ENCODE data around the gene DLX3. TPM values are rescaled to one million over a fixed set of nuclear protein-coding genes. Genes with fewer than 3 reads are reported as not detected.

DLX3 gene
- total RNA-seq, 2 donors from 2014 or later = 0.36 to 0.68 TPM

DNA sequence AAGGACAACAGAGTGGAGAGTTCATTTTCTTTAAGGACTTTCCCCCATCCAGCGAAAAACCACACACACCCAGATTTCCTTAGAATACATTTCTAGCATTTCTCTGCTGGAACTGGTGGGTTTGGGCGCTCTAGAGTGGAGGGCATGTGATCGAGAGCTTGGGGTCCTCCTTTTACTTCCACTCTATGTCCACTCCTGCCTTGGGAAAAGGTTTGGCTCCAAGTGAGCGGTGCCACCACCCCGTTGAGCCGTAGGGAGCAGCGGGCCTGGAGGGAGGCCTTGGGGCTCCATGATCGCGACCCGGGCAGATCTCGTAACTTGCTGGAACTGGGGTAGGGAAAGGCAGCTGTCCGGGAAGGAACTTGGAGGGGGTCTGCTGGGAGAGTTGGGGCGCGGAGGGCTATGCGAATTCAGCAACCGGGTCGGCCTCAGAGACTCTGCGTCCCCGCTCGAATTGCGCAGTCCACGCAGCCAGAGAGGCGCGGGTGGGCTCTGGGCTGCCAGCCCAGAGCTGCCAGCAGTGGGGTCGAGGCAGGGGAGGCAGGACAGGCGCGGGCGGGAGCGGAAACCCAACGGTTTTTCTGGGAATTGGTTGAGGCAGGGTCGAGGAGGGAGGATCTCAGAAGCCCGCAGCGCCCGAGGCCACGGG, 23.7 kb downstream of the DLX3 start:
- intact Hi-C loops (cut with DNase I) = no loop called here
- TF ChIP-seq, protein P1, sequence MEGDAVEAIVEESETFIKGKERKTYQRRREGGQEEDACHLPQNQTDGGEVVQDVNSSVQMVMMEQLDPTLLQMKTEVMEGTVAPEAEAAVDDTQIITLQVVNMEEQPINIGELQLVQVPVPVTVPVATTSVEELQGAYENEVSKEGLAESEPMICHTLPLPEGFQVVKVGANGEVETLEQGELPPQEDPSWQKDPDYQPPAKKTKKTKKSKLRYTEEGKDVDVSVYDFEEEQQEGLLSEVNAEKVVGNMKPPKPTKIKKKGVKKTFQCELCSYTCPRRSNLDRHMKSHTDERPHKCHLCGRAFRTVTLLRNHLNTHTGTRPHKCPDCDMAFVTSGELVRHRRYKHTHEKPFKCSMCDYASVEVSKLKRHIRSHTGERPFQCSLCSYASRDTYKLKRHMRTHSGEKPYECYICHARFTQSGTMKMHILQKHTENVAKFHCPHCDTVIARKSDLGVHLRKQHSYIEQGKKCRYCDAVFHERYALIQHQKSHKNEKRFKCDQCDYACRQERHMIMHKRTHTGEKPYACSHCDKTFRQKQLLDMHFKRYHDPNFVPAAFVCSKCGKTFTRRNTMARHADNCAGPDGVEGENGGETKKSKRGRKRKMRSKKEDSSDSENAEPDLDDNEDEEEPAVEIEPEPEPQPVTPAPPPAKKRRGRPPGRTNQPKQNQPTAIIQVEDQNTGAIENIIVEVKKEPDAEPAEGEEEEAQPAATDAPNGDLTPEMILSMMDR (IDR thresholded peaks at IDR 0.05) = no peak
- no peak for TF ChIP-seq POLR2AphosphoS5 (IDR thresholded peaks at IDR 0.05)
- no peak for TF ChIP-seq POLR2A (IDR thresholded peaks at IDR 0.05)
- H3K27ac ChIP-seq = no peak overlapping the region
- H3K4me1 ChIP-seq (replicated peaks) = peaks cover 8% of the 10 kb centered on the region
- no peaks in the 10 kb centered on the region for H3K36me3 ChIP-seq
- WGBS = 31% methylated on average over 35 of the region's 35 CpGs
- no peaks in the 10 kb centered on the region for H3K9me3 ChIP-seq
- peaks cover 43% of the 10 kb centered on the region for H3K27me3 ChIP-seq (replicated peaks; ENCODE audit: insufficient read depth)
- no peak for DNase-seq (ENCODE audit: low spot score)
- H3K4me3 ChIP-seq = no peak overlapping the region

DNA sequence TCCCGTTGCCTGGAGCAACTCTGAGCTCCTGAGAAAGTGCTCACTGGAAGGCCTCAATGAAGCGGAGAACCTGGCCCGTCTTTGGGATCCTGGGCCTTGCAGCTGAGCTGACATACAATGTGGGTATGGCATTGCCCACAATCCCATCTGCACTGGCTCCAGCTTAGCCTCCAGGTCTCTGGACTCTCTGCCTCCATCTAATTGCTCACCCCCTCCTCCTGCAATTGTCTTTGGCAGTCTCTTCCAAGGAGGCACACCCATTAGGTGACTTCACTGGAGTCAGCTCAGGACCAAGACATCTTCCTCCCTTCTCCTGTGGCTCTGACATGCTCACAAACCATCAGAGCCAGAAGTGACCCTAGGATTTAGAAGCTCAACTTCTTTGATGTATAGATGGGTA, 24.5 kb downstream of the DLX3 start:
- no peak overlapping the region for H3K4me3 ChIP-seq
- H3K4me1 ChIP-seq (replicated peaks) = peaks cover 8% of the 10 kb centered on the region
- H3K9me3 ChIP-seq = no peaks in the 10 kb centered on the region
- peaks cover 49% of the 10 kb centered on the region for H3K27me3 ChIP-seq (replicated peaks; ENCODE audit: insufficient read depth)
- intact Hi-C loops (cut with DNase I) = no loop called here
- WGBS = 70% methylated on average over 3 of the region's 3 CpGs
- no peak for TF ChIP-seq POLR2AphosphoS5 (IDR thresholded peaks at IDR 0.05)
- TF ChIP-seq POLR2A (IDR thresholded peaks at IDR 0.05) = no peak
- no peaks in the 10 kb centered on the region for H3K36me3 ChIP-seq
- no peak for DNase-seq (ENCODE audit: low spot score)
- no peak overlapping the region for H3K27ac ChIP-seq

DNA sequence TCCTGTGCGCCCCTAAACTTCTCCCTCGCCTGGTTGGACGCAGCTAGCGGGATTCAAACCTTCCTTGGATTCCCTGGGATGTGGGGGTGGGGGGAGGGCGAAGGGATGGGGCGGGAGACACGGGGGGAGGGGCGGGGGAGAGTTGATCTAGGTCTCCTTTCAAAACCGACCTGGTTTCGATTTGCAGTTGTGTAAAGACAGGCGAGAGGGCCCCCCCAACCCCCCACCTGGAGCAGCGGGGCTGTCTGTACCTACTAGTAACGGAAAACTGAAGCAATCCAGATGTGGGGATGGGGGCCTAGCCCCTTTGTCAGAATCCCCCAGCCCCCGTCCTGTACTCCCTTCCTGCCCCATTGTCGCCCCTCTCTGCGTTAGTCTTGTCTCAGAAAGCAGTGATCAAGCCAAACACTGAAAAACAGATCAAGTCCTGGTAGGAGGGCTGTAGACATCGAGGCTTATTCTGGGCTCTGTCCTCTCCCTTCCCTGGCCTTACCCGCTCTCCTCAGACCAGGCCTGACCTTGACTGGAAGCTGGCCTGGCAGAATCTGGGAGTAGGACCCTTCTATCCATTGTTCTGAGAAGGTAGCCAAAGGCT, 25.1 kb downstream of the DLX3 start:
- intact Hi-C loops (cut with DNase I) = no loop called here
- H3K4me3 ChIP-seq = peak overlapping the region in 1 of 2 donors; percentile 33

DNA sequence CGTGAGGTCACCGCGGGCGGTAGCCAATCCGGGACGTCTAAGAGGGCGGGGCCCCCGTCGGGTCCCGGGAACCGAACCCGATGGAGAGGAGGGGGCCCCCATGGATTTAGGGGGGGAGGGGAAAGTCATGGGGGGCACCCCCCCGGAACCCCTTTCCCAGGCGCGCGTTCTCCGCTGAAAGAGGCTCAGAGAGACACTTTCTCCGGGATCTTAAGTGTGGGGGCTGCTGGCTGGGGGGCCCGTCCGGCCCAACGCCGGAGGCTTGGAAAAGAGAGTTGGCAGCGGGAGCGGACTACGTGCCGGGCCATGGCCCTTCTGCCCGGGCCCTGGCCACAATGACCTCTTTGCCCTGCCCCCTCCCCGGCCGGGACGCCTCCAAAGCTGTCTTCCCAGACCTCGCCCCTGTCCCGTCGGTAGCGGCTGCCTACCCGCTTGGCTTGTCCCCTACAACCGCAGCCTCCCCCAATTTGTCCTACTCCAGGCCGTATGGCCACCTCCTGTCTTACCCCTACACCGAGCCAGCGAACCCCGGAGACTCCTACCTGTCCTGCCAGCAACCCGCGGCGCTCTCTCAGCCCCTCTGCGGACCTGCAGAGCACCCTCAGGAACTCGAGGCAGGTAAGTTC, 25.8 kb downstream of the DLX3 start, which contains the start of gene DLX4:
DLX4 (plus strand) TSS at position 57 of the 626 bp plus-strand sequence; CDS start at position 336, 279 bp downstream.
- no peak for DNase-seq (ENCODE audit: low spot score)
- TF ChIP-seq POLR2AphosphoS5 (IDR thresholded peaks at IDR 0.05) (no peak), POLR2A (IDR thresholded peaks at IDR 0.05) (no peak)
- TF ChIP-seq, protein P1 (IDR thresholded peaks at IDR 0.05) = no peak
- peaks cover 8% of the 10 kb centered on the region for H3K4me1 ChIP-seq (replicated peaks)
- H3K27ac ChIP-seq = no peak within 1 kb of the TSS
- peak within 1 kb of the TSS; percentile 18 to 33 for H3K4me3 ChIP-seq
- no peaks in the 10 kb centered on the region for H3K36me3 ChIP-seq
- intact Hi-C loops (cut with DNase I) = no loop called here
- H3K27me3 ChIP-seq (replicated peaks; ENCODE audit: insufficient read depth) = peaks cover 62% of the 10 kb centered on the region
- WGBS = 3% methylated on average over 42 of the region's 45 CpGs
- H3K9me3 ChIP-seq = no peaks in the 10 kb centered on the region

More for the DNA sequence above, 25.1 kb downstream of the DLX3 start:
- DNase-seq (ENCODE audit: low spot score) = no peak
- no peak for TF ChIP-seq POLR2AphosphoS5 (IDR thresholded peaks at IDR 0.05)
- TF ChIP-seq, protein P1 (IDR thresholded peaks at IDR 0.05) = no peak
- no peak for TF ChIP-seq POLR2A (IDR thresholded peaks at IDR 0.05)
- H3K4me1 ChIP-seq (replicated peaks) = peaks cover 8% of the 10 kb centered on the region
- H3K27me3 ChIP-seq (replicated peaks; ENCODE audit: insufficient read depth) = peaks cover 55% of the 10 kb centered on the region
- H3K36me3 ChIP-seq = no peaks in the 10 kb centered on the region
- H3K9me3 ChIP-seq = no peaks in the 10 kb centered on the region
- H3K27ac ChIP-seq = no peak overlapping the region
- 31% methylated on average over 18 of the region's 18 CpGs for WGBS

DNA sequence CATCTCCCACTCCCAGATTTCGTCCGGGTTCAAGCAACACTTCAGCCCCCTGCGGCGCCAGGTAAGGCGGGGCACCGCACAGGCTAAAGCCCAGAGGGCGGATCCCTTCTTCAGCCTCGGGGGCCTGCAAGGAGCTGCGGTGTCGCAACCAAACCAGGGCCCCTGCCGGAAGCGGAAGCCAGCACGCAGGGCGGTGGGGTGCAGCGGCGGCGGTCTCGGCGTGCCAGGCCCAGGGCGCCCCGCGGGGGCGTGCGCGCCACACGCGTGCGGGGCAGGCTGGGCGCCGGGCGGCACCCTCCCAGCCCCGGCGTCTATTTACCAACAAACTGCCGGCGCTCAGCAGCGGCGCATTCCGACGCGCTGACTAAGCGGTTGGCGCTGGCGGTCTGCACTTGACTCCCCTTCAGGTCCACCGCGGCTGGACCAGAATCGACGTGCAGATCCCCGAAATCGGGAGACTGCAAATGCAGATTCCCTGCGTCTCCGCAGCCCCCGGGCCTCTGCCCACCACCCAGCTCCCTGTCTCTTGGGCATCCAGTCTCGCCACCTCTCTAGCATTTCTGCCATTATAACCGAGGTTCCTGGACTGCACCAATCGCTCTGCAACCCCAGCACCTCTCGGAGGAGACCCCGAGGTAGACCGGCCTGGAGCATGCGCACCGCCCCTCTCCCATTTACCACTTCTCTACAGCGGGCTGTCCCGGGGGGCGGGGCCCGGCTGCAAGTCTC, 26.5 kb downstream of the DLX3 start:
- peaks cover 8% of the 10 kb centered on the region for H3K4me1 ChIP-seq (replicated peaks)
- intact Hi-C loops (cut with DNase I) = no loop called here
- peaks cover 69% of the 10 kb centered on the region for H3K27me3 ChIP-seq (replicated peaks; ENCODE audit: insufficient read depth)
- peak overlapping the region; percentile 18 to 33 for H3K4me3 ChIP-seq
- H3K36me3 ChIP-seq = no peaks in the 10 kb centered on the region
- no peaks in the 10 kb centered on the region for H3K9me3 ChIP-seq
- WGBS = under 1% methylated on average over 38 of the region's 64 CpGs
- no peak overlapping the region for H3K27ac ChIP-seq
- DNase-seq (ENCODE audit: low spot score) = peak; percentile 22
- no peak for TF ChIP-seq POLR2A (IDR thresholded peaks at IDR 0.05)
- TF ChIP-seq POLR2AphosphoS5 (IDR thresholded peaks at IDR 0.05) = no peak
- TF ChIP-seq, protein P1 (IDR thresholded peaks at IDR 0.05) = no peak

Measured in prostate gland (tissue), 2 donors.